GM23248 (cell line): ENCODE measurements around the gene EPS8.

Experiments
- EZH2 ChIP-seq: fragments of 200-600 bp; sonication (generic); IDR thresholded peaks from 2 replicates; pipeline ENCODE4 v1.6.1; 2018; ENCODE audit warnings: antibody characterized with exemption, mild to moderate bottlenecking; ENCODE audit not compliant: insufficient read depth, poor library complexity, severe bottlenecking
- EZH2phosphoT487 ChIP-seq: fragments of 200-600 bp; sonication (generic); IDR thresholded peaks from 2 replicates; pipeline ENCODE4 v1.6.1; 2018; ENCODE audit warnings: antibody characterized with exemption, moderate library complexity, mild to moderate bottlenecking, low read depth; ENCODE audit not compliant: insufficient read depth

DNA sequence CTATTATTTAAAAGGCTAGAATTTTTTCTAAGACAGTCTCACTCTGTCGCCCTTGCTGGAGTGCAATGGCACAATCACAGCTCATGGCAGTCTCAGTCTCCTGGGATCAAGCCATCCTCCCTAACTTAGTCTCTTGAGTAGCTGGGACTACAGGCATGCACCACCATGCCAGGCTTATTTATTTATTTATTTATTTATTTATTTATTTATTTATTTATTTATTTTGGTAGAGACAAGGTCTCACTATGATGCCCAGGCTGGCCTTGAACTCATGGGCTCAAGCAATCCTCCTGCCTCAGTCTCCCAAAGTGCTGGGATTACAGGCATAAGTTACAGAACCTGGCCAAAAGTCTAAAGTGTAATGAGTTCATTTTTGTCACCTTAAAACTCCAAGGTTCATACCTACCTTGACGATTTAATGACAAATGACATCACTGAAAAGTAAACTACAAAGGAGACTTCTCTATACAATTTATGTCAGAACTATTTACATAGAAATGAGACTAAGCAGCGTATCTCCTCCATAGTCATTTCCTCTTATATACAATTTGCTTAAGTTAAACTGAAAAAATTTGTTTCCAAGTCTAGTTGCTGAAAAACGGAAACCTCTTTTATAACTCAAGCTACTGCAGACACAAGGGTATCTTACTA, 78.2 kb downstream of the EPS8 start:
- TF ChIP-seq EZH2 = no peak
- TF ChIP-seq EZH2phosphoT487 = no peak
